ENCODE results near the gene FATE1. TPM values are rescaled to one million over a fixed set of nuclear protein-coding genes. Genes with fewer than 3 reads are reported as not detected.

The FATE1 gene
- total and polyA plus RNA-seq, 2 of the 8 experiments (the other 6 are each of a cell fraction or from before 2014, with no cell fraction given): 0.12 TPM; not detected in 1

DNA sequence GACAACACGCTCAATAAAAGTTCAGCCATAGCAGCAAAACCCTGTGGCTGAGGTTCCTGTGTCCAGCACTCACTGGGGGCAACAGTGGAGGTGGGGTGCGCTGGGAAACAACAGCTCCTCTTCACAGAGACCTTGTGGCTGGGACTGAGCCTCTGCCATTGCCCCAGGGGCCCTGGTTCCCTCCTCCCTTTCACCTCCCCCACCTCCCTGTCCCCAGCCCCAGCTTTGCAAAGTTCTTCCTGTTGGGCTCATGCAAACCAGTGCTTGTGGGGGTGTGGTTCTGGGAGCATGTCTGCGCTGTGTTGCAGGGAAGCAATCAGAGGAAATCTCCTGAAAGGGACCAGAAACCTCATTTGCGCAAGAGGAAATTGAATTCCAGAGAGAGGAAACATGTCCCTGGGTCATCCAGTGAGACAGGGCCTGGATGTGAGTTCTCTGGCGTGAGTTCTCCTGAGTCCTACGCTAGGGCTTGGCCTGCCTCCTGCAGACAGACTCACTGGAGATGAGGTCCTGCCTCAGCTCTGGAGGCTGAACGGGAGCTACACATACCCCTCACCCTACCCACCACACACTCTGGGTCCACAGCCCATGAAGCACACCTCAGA is 7.4 kb downstream of the FATE1 start:
- ChIA-PET POLR2A (ENCODE audit: partially characterized antibody) (no interaction called here), CTCF (ENCODE audit: partially characterized antibody) (interaction anchor here (0.6 to 2.0 kb wide), 11 partner anchors 9 to 919 kb away, joined by 3 to 9 read pairs (median 3); no protein-coding TSS in a partner anchor)
- FAIRE-seq (no peak), DNase-seq (ENCODE audit: low read depth in 1 of 2, low spot score in 2 of 2) (no peak)
- Histone ChIP-seq H3K56ac (replicated peaks; ENCODE audit: insufficient read length, low read depth, low read length) (no peak overlapping the region), H3K23me2 (ENCODE audit: low read depth, low read length) (no peaks in the 10 kb centered on the region), H4K91ac (replicated peaks; ENCODE audit: insufficient read length, low read length) (no peak overlapping the region), H3K79me2 (ENCODE audit: control insufficient read depth in 1 of 2, insufficient read depth in 2 of 2, low read length in 2 of 2) (no peaks in the 10 kb centered on the region), H4K8ac (ENCODE audit: extremely low read depth, insufficient read depth, low read length) (no peak overlapping the region), H2BK5ac (ENCODE audit: low read depth, low read length) (no peak overlapping the region), H3K4me1 (replicated peaks in 1 of 4; ENCODE audit: control insufficient read depth in 3 of 4, insufficient read depth in 4 of 4, low read length in 3 of 4) (peaks cover 0 to 6% (median 4%) of the 10 kb centered on the region in 4 experiments; a peak in 2 of 7 replicates), H2BK12ac (ENCODE audit: low read depth, low read length) (no peak overlapping the region), H3K4me2 (ENCODE audit: insufficient read depth in 1 of 2, low read depth in 2 of 2, low read length in 2 of 2) (no peak overlapping the region), H3K27me3 (replicated peaks in 1 of 4; ENCODE audit: control insufficient read depth in 3 of 4, extremely low read depth in 1 of 4, insufficient read depth in 3 of 4, low read length in 3 of 4) (peaks cover 0 to 4% (median 0%) of the 10 kb centered on the region in 4 experiments; a peak in 3 of 7 replicates), H2AK5ac (ENCODE audit: low read depth, low read length) (no peak overlapping the region), H3K18ac (ENCODE audit: extremely low read depth, low read length) (no peak overlapping the region; the same call in 1 of the 2 replicates), H3K79me1 (ENCODE audit: low read depth, low read length) (no peaks in the 10 kb centered on the region), H2BK120ac (replicated peaks; ENCODE audit: low read depth, low read length) (no peak overlapping the region), H3K4me3 (ENCODE audit: extremely low read depth in 1 of 4, insufficient read depth in 2 of 4, low read depth in 3 of 4, low read length in 4 of 4) (no peak overlapping the region), H2AFZ (ENCODE audit: low read length) (no peak overlapping the region; the same call in 1 of the 2 replicates), H2BK20ac (ENCODE audit: low read length) (no peak overlapping the region), H3K27ac (ENCODE audit: low read depth, low read length) (no peak overlapping the region), H3K14ac (ENCODE audit: insufficient read length) (no peak overlapping the region), H3K9ac (replicated peaks in 1 of 4; ENCODE audit: extremely low read depth in 1 of 4, low read depth in 3 of 4, low read length in 3 of 4) (no peak overlapping the region), H3K9me3 (ENCODE audit: insufficient read depth in 2 of 2, low read depth in 1 of 2, low read length in 1 of 2) (no peaks in the 10 kb centered on the region), H4K20me1 (replicated peaks in 1 of 2; ENCODE audit: control insufficient read depth in 1 of 2, insufficient read depth in 2 of 2, low read length in 2 of 2) (no peaks in the 10 kb centered on the region), H2BK15ac (ENCODE audit: low read length) (0 out of 2 replicates have a peak overlapping the region, but pooled peaks have one; percentile 8), H3K4ac (replicated peaks; ENCODE audit: insufficient read length, low read depth, low read length) (no peak overlapping the region), H3K23ac (ENCODE audit: insufficient read length) (no peak overlapping the region), H3K36me3 (ENCODE audit: control insufficient read depth in 2 of 4, insufficient read depth in 4 of 4, low read length in 3 of 4) (no peaks in the 10 kb centered on the region), H4K5ac (ENCODE audit: insufficient read length, low read depth, low read length) (no peak overlapping the region)
- WGBS, 2 experiments (ENCODE audit: extremely low coverage in 1 of 2, insufficient coverage in 1 of 2, insufficient read length in 1 of 2, insufficient replicate concordance in 2 of 2, low coverage in 1 of 2, low lambda C conversion rate in 2 of 2, missing lambda C conversion rate in 1 of 2): 90% methylated on average over 4 of the region's 7 CpGs; no CpG with 5 or more reads in 1 of the 2 experiments
- no peak for TF ChIP-seq JUND (IDR thresholded peaks at IDR 0.05; ENCODE audit: low read length)
- TF ChIP-seq ASH2L (IDR thresholded peaks at IDR 0.05; ENCODE audit: low read length): no peak
- TF ChIP-seq, protein P1, sequence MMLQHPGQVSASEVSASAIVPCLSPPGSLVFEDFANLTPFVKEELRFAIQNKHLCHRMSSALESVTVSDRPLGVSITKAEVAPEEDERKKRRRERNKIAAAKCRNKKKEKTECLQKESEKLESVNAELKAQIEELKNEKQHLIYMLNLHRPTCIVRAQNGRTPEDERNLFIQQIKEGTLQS (IDR thresholded peaks at IDR 0.05; ENCODE audit: insufficient read depth, low read depth, low read length): no peak
- TF ChIP-seq EGR1 (IDR thresholded peaks at IDR 0.05; ENCODE audit: borderline replicate concordance, low read depth, low read length): no peak

Measured in H1 (cell line).